HEK293 (cell line): ENCODE results near the gene PRTFDC1.

Source experiments
- BCL11B ChIP-seq: fragments of 450-650 bp; formaldehyde crosslinking; IDR thresholded peaks from 2 replicates; pipeline ENCODE4 v1.5.1; 2016; ENCODE audit warnings: low read depth, missing biosample characterization, missing genetic modification characterization
- FEZF1 ChIP-seq: fragments of 450-650 bp; formaldehyde crosslinking; IDR thresholded peaks from 2 replicates; pipeline ENCODE4 v1.5.1; 2016; ENCODE audit warnings: missing biosample characterization, missing genetic modification characterization
- GFI1B ChIP-seq: fragments of 450-650 bp; formaldehyde crosslinking; IDR thresholded peaks from 2 replicates; pipeline ENCODE4 v1.5.1; 2016; ENCODE audit warnings: missing biosample characterization, missing genetic modification characterization
- GLIS1 ChIP-seq: fragments of 450-650 bp; formaldehyde crosslinking; IDR thresholded peaks from 2 replicates; pipeline ENCODE4 v1.5.1; 2016; ENCODE audit warnings: missing biosample characterization, missing genetic modification characterization
- KLF10 ChIP-seq: fragments of 450-650 bp; IDR thresholded peaks from 2 replicates; pipeline ENCODE4 v1.5.1; 2018; ENCODE audit warnings: missing biosample characterization, mild to moderate bottlenecking, missing genetic modification characterization
- MZF1 ChIP-seq: fragments of 450-650 bp; formaldehyde crosslinking; IDR thresholded peaks from 2 replicates; pipeline ENCODE4 v1.5.1; 2017; ENCODE audit warnings: missing biosample characterization, missing genetic modification characterization, borderline replicate concordance
- SCRT1 ChIP-seq: fragments of 450-650 bp; formaldehyde crosslinking; IDR thresholded peaks from 2 replicates; pipeline ENCODE4 v1.5.1; 2016; ENCODE audit warnings: missing biosample characterization, missing genetic modification characterization, borderline replicate concordance
- SCRT2 ChIP-seq: fragments of 450-650 bp; formaldehyde crosslinking; IDR thresholded peaks from 2 replicates; pipeline ENCODE4 v1.5.1; 2016; ENCODE audit warnings: missing biosample characterization, missing genetic modification characterization
- SP7 ChIP-seq: fragments of 450-650 bp; formaldehyde crosslinking; IDR thresholded peaks from 2 replicates; pipeline ENCODE4 v1.5.1; 2016; ENCODE audit warnings: missing biosample characterization, missing genetic modification characterization
- WT1 ChIP-seq: fragments of 450-650 bp; formaldehyde crosslinking; IDR thresholded peaks from 2 replicates; pipeline ENCODE4 v1.5.1; 2016; ENCODE audit warnings: missing biosample characterization, missing genetic modification characterization
- ZBTB17 ChIP-seq: fragments of 450-650 bp; formaldehyde crosslinking; IDR thresholded peaks from 2 replicates; pipeline ENCODE4 v1.5.1; 2016; ENCODE audit warnings: missing biosample characterization, missing genetic modification characterization
- ZBTB20 ChIP-seq: fragments of 450-650 bp; formaldehyde crosslinking; IDR thresholded peaks from 2 replicates; pipeline ENCODE4 v1.5.1; 2016; ENCODE audit warnings: missing biosample characterization, missing genetic modification characterization
- ZBTB21 ChIP-seq: fragments of 450-650 bp; formaldehyde crosslinking; IDR thresholded peaks from 2 replicates; pipeline ENCODE4 v1.5.1; 2017; ENCODE audit warnings: missing biosample characterization, missing genetic modification characterization
- ZFP41 ChIP-seq: fragments of 450-650 bp; formaldehyde crosslinking; IDR thresholded peaks from 2 replicates; pipeline ENCODE4 v1.5.1; 2016; ENCODE audit warnings: missing biosample characterization, missing genetic modification characterization, borderline replicate concordance
- ZNF155 ChIP-seq: fragments of 450-650 bp; formaldehyde crosslinking; IDR thresholded peaks from 2 replicates; pipeline ENCODE4 v1.5.1; 2016; ENCODE audit warnings: missing biosample characterization, missing genetic modification characterization
- ZNF2 ChIP-seq: fragments of 450-650 bp; formaldehyde crosslinking; IDR thresholded peaks from 2 replicates; pipeline ENCODE4 v1.5.1; 2016; ENCODE audit warnings: missing biosample characterization, missing genetic modification characterization
- ZNF324 ChIP-seq: fragments of 450-650 bp; formaldehyde crosslinking; IDR thresholded peaks from 2 replicates; pipeline ENCODE4 v1.5.1; 2016; ENCODE audit warnings: missing biosample characterization, missing genetic modification characterization
- ZNF350 ChIP-seq: fragments of 450-650 bp; formaldehyde crosslinking; IDR thresholded peaks from 2 replicates; pipeline ENCODE4 v1.5.0; 2017; ENCODE audit warnings: missing biosample characterization, mild to moderate bottlenecking, missing genetic modification characterization
- ZNF366 ChIP-seq: fragments of 450-650 bp; formaldehyde crosslinking; conservative IDR thresholded peaks from 2 replicates; pipeline ENCODE4 v1.5.1; 2016; ENCODE audit warnings: missing biosample characterization, missing genetic modification characterization
- ZNF37A ChIP-seq: fragments of 450-650 bp; IDR thresholded peaks from 2 replicates; pipeline ENCODE4 v1.5.1; 2018; ENCODE audit warnings: missing biosample characterization, missing genetic modification characterization
- ZNF558 ChIP-seq: fragments of 450-650 bp; formaldehyde crosslinking; IDR thresholded peaks from 2 replicates; pipeline ENCODE4 v1.5.1; 2016; ENCODE audit warnings: missing biosample characterization, missing genetic modification characterization
- ZNF571 ChIP-seq: fragments of 450-650 bp; formaldehyde crosslinking; IDR thresholded peaks from 2 replicates; pipeline ENCODE4 v1.5.0; 2017; ENCODE audit warnings: missing biosample characterization, missing genetic modification characterization
- ZNF585B ChIP-seq: fragments of 450-650 bp; formaldehyde crosslinking; IDR thresholded peaks from 2 replicates; pipeline ENCODE4 v1.5.1; 2016; ENCODE audit warnings: missing biosample characterization, missing genetic modification characterization
- ZNF600 ChIP-seq: fragments of 450-650 bp; formaldehyde crosslinking; IDR thresholded peaks from 2 replicates; pipeline ENCODE4 v1.5.1; 2016; ENCODE audit warnings: missing biosample characterization, missing genetic modification characterization
- ZNF660 ChIP-seq: fragments of 450-650 bp; IDR thresholded peaks from 2 replicates; pipeline ENCODE4 v1.5.1; 2018; ENCODE audit warnings: missing biosample characterization, mild to moderate bottlenecking, missing genetic modification characterization
- TF ChIP-seq, protein P1 (sequence below): fragments of 450-650 bp; formaldehyde crosslinking; IDR thresholded peaks from 2 replicates; pipeline ENCODE4 v1.5.1; 2016; ENCODE audit warnings: missing biosample characterization, missing genetic modification characterization
- TF ChIP-seq, protein P2 (sequence below): fragments of 450-650 bp; formaldehyde crosslinking; IDR thresholded peaks from 2 replicates; pipeline ENCODE4 v1.5.1; 2016; ENCODE audit warnings: missing biosample characterization, missing genetic modification characterization
- TF ChIP-seq, protein P3 (sequence below): fragments of 450-650 bp; formaldehyde crosslinking; IDR thresholded peaks from 2 replicates; pipeline ENCODE4 v1.5.1; 2016; ENCODE audit warnings: missing biosample characterization, missing genetic modification characterization, low read depth
- TF ChIP-seq, protein P4 (sequence below): fragments of 450-650 bp; formaldehyde crosslinking; IDR thresholded peaks from 2 replicates; pipeline ENCODE4 v1.5.1; 2016; ENCODE audit warnings: missing biosample characterization, missing genetic modification characterization
- TF ChIP-seq, protein P5 (sequence below): fragments of 450-650 bp; IDR thresholded peaks from 2 replicates; pipeline ENCODE4 v1.5.1; 2018; ENCODE audit warnings: missing biosample characterization, missing genetic modification characterization
- TF ChIP-seq, protein P6 (sequence below): fragments of 450-650 bp; formaldehyde crosslinking; IDR thresholded peaks from 2 replicates; pipeline ENCODE4 v1.5.1; 2017; ENCODE audit warnings: missing biosample characterization, missing genetic modification characterization
- TF ChIP-seq, protein P7 (sequence below): fragments of 450-650 bp; formaldehyde crosslinking; IDR thresholded peaks from 2 replicates; pipeline ENCODE4 v1.5.1; 2016; ENCODE audit warnings: missing biosample characterization, missing genetic modification characterization

PRTFDC1 gene

DNA sequence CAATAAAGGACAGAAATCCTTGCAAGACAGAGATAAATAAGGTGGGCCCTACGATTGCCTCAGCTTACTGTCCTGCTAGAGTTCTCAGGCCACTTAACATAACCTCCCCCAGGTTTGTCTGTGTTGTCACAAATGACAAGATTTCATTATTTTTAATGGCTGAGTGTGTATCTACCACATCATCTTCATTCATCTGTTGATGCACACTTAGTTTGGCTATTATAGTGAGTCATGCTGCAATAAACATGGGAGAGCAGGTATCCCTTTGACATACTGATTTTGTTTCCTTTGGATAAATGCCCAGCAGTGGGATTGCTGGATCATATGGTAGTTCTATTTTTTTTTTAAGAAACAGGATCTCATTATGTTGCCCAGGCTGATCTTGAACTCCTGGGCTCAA, 60.6 kb downstream of the PRTFDC1 start (continued):
- TF ChIP-seq, protein P1, sequence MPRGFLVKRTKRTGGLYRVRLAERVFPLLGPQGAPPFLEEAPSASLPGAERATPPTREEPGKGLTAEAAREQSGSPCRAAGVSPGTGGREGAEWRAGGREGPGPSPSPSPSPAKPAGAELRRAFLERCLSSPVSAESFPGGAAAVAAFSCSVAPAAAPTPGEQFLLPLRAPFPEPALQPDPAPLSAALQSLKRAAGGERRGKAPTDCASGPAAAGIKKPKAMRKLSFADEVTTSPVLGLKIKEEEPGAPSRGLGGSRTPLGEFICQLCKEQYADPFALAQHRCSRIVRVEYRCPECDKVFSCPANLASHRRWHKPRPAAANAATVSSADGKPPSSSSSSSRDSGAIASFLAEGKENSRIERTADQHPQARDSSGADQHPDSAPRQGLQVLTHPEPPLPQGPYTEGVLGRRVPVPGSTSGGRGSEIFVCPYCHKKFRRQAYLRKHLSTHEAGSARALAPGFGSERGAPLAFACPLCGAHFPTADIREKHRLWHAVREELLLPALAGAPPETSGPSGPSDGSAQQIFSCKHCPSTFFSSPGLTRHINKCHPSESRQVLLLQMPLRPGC (tag by site-specific recombination): peak; percentile 84
- TF ChIP-seq ZBTB17 (peak; percentile 63), WT1 (tag by site-specific recombination) (peak; percentile 94), ZNF585B (tag by site-specific recombination) (no peak), ZNF571 (tag by site-specific recombination) (no peak), ZFP41 (tag by site-specific recombination) (no peak), GLIS1 (tag by site-specific recombination) (peak; percentile 58), KLF10 (tag by site-specific recombination) (peak; percentile 62), ZBTB21 (tag by site-specific recombination) (0 out of 2 replicates have a peak, but pooled peaks have one; percentile 23), ZNF155 (no peak), ZNF558 (tag by site-specific recombination) (0 out of 2 replicates have a peak, but pooled peaks have one; percentile 47), BCL11B (no peak), FEZF1 (tag by site-specific recombination) (peak; percentile 95), SCRT2 (tag by site-specific recombination) (peak; percentile 94), ZNF366 (tag by site-specific recombination) (peak; percentile 76), ZNF600 (tag by site-specific recombination) (0 out of 2 replicates have a peak, but pooled peaks have one; percentile 11), ZNF37A (tag by site-specific recombination) (no peak), SP7 (tag by site-specific recombination) (peak; percentile 84), MZF1 (peak; percentile 37; the same call in 1 of the 2 replicates), ZNF660 (peak; percentile 66), GFI1B (peak; percentile 86; the same call in 1 of the 2 replicates), ZNF324 (tag by site-specific recombination) (peak; percentile 50; the same call in 1 of the 2 replicates), ZBTB20 (no peak), ZNF2 (tag by site-specific recombination) (0 out of 2 replicates have a peak, but pooled peaks have one; percentile 35), ZNF350 (no peak), SCRT1 (tag by site-specific recombination) (peak; percentile 89; the same call in 1 of the 2 replicates)
- TF ChIP-seq, protein P2, sequence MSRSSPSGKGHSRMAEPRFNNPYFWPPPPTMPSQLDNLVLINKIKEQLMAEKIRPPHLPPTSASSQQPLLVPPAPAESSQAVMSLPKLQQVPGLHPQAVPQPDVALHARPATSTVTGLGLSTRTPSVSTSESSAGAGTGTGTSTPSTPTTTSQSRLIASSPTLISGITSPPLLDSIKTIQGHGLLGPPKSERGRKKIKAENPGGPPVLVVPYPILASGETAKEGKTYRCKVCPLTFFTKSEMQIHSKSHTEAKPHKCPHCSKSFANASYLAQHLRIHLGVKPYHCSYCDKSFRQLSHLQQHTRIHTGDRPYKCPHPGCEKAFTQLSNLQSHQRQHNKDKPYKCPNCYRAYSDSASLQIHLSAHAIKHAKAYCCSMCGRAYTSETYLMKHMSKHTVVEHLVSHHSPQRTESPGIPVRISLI (tag by site-specific recombination): peak; percentile 71
- TF ChIP-seq, protein P3, sequence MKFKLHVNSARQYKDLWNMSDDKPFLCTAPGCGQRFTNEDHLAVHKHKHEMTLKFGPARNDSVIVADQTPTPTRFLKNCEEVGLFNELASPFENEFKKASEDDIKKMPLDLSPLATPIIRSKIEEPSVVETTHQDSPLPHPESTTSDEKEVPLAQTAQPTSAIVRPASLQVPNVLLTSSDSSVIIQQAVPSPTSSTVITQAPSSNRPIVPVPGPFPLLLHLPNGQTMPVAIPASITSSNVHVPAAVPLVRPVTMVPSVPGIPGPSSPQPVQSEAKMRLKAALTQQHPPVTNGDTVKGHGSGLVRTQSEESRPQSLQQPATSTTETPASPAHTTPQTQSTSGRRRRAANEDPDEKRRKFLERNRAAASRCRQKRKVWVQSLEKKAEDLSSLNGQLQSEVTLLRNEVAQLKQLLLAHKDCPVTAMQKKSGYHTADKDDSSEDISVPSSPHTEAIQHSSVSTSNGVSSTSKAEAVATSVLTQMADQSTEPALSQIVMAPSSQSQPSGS (tag by site-specific recombination): peak; percentile 62; the same call in 1 of the 2 replicates
- TF ChIP-seq, protein P4, sequence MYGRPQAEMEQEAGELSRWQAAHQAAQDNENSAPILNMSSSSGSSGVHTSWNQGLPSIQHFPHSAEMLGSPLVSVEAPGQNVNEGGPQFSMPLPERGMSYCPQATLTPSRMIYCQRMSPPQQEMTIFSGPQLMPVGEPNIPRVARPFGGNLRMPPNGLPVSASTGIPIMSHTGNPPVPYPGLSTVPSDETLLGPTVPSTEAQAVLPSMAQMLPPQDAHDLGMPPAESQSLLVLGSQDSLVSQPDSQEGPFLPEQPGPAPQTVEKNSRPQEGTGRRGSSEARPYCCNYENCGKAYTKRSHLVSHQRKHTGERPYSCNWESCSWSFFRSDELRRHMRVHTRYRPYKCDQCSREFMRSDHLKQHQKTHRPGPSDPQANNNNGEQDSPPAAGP (tag by site-specific recombination): peak; percentile 48
- TF ChIP-seq, protein P5, sequence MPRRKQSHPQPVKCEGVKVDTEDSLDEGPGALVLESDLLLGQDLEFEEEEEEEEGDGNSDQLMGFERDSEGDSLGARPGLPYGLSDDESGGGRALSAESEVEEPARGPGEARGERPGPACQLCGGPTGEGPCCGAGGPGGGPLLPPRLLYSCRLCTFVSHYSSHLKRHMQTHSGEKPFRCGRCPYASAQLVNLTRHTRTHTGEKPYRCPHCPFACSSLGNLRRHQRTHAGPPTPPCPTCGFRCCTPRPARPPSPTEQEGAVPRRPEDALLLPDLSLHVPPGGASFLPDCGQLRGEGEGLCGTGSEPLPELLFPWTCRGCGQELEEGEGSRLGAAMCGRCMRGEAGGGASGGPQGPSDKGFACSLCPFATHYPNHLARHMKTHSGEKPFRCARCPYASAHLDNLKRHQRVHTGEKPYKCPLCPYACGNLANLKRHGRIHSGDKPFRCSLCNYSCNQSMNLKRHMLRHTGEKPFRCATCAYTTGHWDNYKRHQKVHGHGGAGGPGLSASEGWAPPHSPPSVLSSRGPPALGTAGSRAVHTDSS: peak; percentile 59
- TF ChIP-seq, protein P6, sequence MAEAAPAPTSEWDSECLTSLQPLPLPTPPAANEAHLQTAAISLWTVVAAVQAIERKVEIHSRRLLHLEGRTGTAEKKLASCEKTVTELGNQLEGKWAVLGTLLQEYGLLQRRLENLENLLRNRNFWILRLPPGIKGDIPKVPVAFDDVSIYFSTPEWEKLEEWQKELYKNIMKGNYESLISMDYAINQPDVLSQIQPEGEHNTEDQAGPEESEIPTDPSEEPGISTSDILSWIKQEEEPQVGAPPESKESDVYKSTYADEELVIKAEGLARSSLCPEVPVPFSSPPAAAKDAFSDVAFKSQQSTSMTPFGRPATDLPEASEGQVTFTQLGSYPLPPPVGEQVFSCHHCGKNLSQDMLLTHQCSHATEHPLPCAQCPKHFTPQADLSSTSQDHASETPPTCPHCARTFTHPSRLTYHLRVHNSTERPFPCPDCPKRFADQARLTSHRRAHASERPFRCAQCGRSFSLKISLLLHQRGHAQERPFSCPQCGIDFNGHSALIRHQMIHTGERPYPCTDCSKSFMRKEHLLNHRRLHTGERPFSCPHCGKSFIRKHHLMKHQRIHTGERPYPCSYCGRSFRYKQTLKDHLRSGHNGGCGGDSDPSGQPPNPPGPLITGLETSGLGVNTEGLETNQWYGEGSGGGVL (tag by site-specific recombination): peak; percentile 36; the same call in 1 of the 2 replicates
- TF ChIP-seq, protein P7, sequence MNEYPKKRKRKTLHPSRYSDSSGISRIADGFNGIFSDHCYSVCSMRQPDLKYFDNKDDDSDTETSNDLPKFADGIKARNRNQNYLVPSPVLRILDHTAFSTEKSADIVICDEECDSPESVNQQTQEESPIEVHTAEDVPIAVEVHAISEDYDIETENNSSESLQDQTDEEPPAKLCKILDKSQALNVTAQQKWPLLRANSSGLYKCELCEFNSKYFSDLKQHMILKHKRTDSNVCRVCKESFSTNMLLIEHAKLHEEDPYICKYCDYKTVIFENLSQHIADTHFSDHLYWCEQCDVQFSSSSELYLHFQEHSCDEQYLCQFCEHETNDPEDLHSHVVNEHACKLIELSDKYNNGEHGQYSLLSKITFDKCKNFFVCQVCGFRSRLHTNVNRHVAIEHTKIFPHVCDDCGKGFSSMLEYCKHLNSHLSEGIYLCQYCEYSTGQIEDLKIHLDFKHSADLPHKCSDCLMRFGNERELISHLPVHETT: peak; percentile 86
